Smooth muscle cell (in vitro differentiated cells): Measurements from ENCODE around the gene GHRH. TPM values are rescaled to one million over a fixed set of nuclear protein-coding genes. Genes with fewer than 3 reads are reported as not detected.

Experiments used
- DNase-seq: peaks from one replicate; lab custom pipeline; 2025; ENCODE audit not compliant: unreplicated experiment; lab: John Stamatoyannopoulos, UW
- H2AFZ ChIP-seq: fragments of 200-600 bp; sonication (generic); 2 replicates; pipeline ENCODE4 v1.6.0; 2016; ENCODE audit warnings: antibody characterized with exemption, low read depth, mild to moderate bottlenecking
- H3F3A ChIP-seq: fragments of 200-600 bp; sonication (generic); 2 replicates; pipeline ENCODE4 v1.6.0; 2017; ENCODE audit warnings: antibody characterized with exemption, low read depth
- H3K27ac ChIP-seq: fragments of 200-600 bp; sonication (generic); 2 replicates; pipeline ENCODE4 v1.5.1; 2016; ENCODE audit warnings: low read depth, mild to moderate bottlenecking
- H3K27me3 ChIP-seq: fragments of 200-600 bp; sonication (generic); 2 replicates; pipeline ENCODE4 v1.6.1; 2016; ENCODE audit warnings: low read depth, mild to moderate bottlenecking
- H3K36me3 ChIP-seq: fragments of 200-600 bp; sonication (generic); 2 replicates; pipeline ENCODE4 v1.5.1; 2016; ENCODE audit warnings: low read depth
- H3K4me1 ChIP-seq: fragments of 200-600 bp; sonication (generic); 2 replicates; pipeline ENCODE4 v1.5.1; 2016; ENCODE audit warnings: low read depth
- H3K4me2 ChIP-seq: fragments of 200-600 bp; sonication (generic); 2 replicates; pipeline ENCODE4 v1.6.0; 2016; ENCODE audit warnings: mild to moderate bottlenecking
- H3K4me3 ChIP-seq: fragments of 200-600 bp; sonication (generic); 2 replicates; pipeline ENCODE4 v1.5.1; 2016; ENCODE audit warnings: mild to moderate bottlenecking
- H3K79me2 ChIP-seq: fragments of 200-600 bp; sonication (generic); 2 replicates; pipeline ENCODE4 v1.6.0; 2016; ENCODE audit warnings: low read depth, mild to moderate bottlenecking
- H3K9ac ChIP-seq: fragments of 200-600 bp; sonication (generic); 2 replicates; pipeline ENCODE4 v1.6.0; 2016; ENCODE audit warnings: low read depth
- H3K9me3 ChIP-seq: fragments of 200-600 bp; sonication (generic); replicated peaks from 2 replicates; pipeline ENCODE4 v1.5.1; 2016; ENCODE audit warnings: low read depth
- H4K20me1 ChIP-seq: fragments of 200-600 bp; sonication (generic); 2 replicates; pipeline ENCODE4 v1.6.0; 2016; ENCODE audit warnings: low read depth
- CTCF ChIP-seq: fragments of 200-600 bp; sonication (generic); IDR thresholded peaks from 2 replicates; pipeline ENCODE4 v1.5.1; 2017; ENCODE audit warnings: borderline replicate concordance, mild to moderate bottlenecking, antibody characterized with exemption; ENCODE audit not compliant: insufficient read depth, poor library complexity, severe bottlenecking
- WGBS: methylation state at CpG from one replicate; pipeline ENCODE4 v1.1.7; 2016; ENCODE audit warnings: low lambda C conversion rate; 5-methylcytosine and 5-hydroxymethylcytosine counted together
- polyA plus RNA-seq: library from polyadenylated mRNA; unstranded; fragments of >200 nt; fragmentation: Nextera tagmentation; extraction: Ambion mirVana; gene quantifications from 2 replicates; pipeline ENCODE4 v1.2.1, GENCODE V29; 2016
- total RNA-seq: library from RNA; depleted of rRNA; stranded (reverse); fragments of >200 nt; gene quantifications from 2 replicates; pipeline ENCODE4 v1.2.3, GENCODE V29; 2014

GHRH gene
- total and polyA plus RNA-seq, 2 experiments from 2014 or later = not detected

GRCh38 chr20:37301120-37301519 lies 39.5 kb upstream of the GHRH start:
- 96% methylated on average over 9 of the region's 9 CpGs for WGBS
- H2AFZ ChIP-seq = no peak overlapping the region
- H3K4me1 ChIP-seq = peaks cover 3% of the 10 kb centered on the region

GRCh38 chr20:37299718-37300528 lies 38.3 kb upstream of the GHRH start:
- TF ChIP-seq CTCF = no peak
- Histone ChIP-seq H3K9ac (no peak overlapping the region), H3K9me3 (no peaks in the 10 kb centered on the region), H3F3A (peaks cover 11% of the 10 kb centered on the region), H3K27me3 (no peaks in the 10 kb centered on the region), H3K27ac (peak overlapping the region; percentile 23), H3K4me1 (peaks cover 11% of the 10 kb centered on the region), H3K4me2 (no peak overlapping the region), H3K4me3 (no peak overlapping the region), H4K20me1 (no peaks in the 10 kb centered on the region), H3K36me3 (peaks cover 7% of the 10 kb centered on the region), H3K79me2 (peaks cover 69% of the 10 kb centered on the region), H2AFZ (no peak overlapping the region)
- DNase-seq = no peak
- WGBS = 69% methylated on average over 6 of the region's 6 CpGs

More at GRCh38 chr20:37301120-37301519, 39.5 kb upstream of the GHRH start:
- Histone ChIP-seq H3K4me2 (no peak overlapping the region), H3K79me2 (peaks cover 70% of the 10 kb centered on the region), H3F3A (peaks cover 4% of the 10 kb centered on the region), H3K9me3 (no peaks in the 10 kb centered on the region), H3K27ac (no peak overlapping the region), H3K4me3 (no peak overlapping the region), H3K27me3 (no peaks in the 10 kb centered on the region), H4K20me1 (no peaks in the 10 kb centered on the region), H3K9ac (no peak overlapping the region), H3K36me3 (peaks cover 7% of the 10 kb centered on the region)
- TF ChIP-seq CTCF = no peak
- no peak for DNase-seq

- Histone ChIP-seq H3K79me2 (peaks cover 61% of the 10 kb centered on the region), H3F3A (peaks cover 22% of the 10 kb centered on the region), H2AFZ (no peak overlapping the region), H3K4me3 (no peak overlapping the region), H3K9me3 (no peaks in the 10 kb centered on the region), H3K36me3 (peaks cover under 1% of the 10 kb centered on the region), H3K27me3 (no peaks in the 10 kb centered on the region), H3K9ac (no peak overlapping the region), H3K4me2 (no peak overlapping the region), H3K27ac (peak overlapping the region; percentile 97), H3K4me1 (peaks cover 11% of the 10 kb centered on the region), H4K20me1 (no peaks in the 10 kb centered on the region)
- DNase-seq = no peak
- 89% methylated on average over 6 of the region's 6 CpGs for WGBS
- no peak for TF ChIP-seq CTCF
Measured at GRCh38 chr20:37298190-37298939, 36.8 kb upstream of the GHRH start.
